ENCODE results near the gene ADGRL1.
A peak's percentile ranks its signal among the peaks of the same experiment; 100 is the strongest.
"Not testable (repeated sequence)": the region's sequence is repeated elsewhere in the genome, so short reads cannot be mapped to it uniquely, and the experiment has no call there.

Gene ADGRL1

GRCh38 chr19:14186684-14187083 is 19.3 kb downstream of the ADGRL1 start:
- DNase-seq = not testable (repeated sequence)

GRCh38 chr19:14185691-14186090 is 20.3 kb downstream of the ADGRL1 start:
- DNase-seq = not testable (repeated sequence)

- DNase-seq = no peak
Observed at GRCh38 chr19:14185158-14185557, 20.8 kb downstream of the ADGRL1 start.

GRCh38 chr19:14183741-14184350 is 22.1 kb downstream of the ADGRL1 start:
- no peak for DNase-seq

- DNase-seq = no peak
Observed at GRCh38 chr19:14182476-14182875, 23.5 kb downstream of the ADGRL1 start.

GRCh38 chr19:14181906-14182305 is 24.1 kb downstream of the ADGRL1 start:
- DNase-seq = no peak

GRCh38 chr19:14181199-14181598 is 24.8 kb downstream of the ADGRL1 start:
- DNase-seq = not testable (repeated sequence)

GRCh38 chr19:14177496-14178074 is 28.4 kb downstream of the ADGRL1 start:
- no peak for DNase-seq

- no peak for DNase-seq
Observed at GRCh38 chr19:14175351-14175792, 30.6 kb downstream of the ADGRL1 start.

- no peak for DNase-seq
Observed at GRCh38 chr19:14174883-14175282, 31.1 kb downstream of the ADGRL1 start.

GRCh38 chr19:14168993-14169392 is 37.0 kb downstream of the ADGRL1 start:
- no peak for DNase-seq

- DNase-seq = no peak
Observed at GRCh38 chr19:14168259-14168972, 37.6 kb downstream of the ADGRL1 start.

- peak in 1 of 2 experiments; percentile 7 for DNase-seq
Observed at GRCh38 chr19:14167576-14168138, 38.3 kb downstream of the ADGRL1 start.

GRCh38 chr19:14166999-14167575 is 38.9 kb downstream of the ADGRL1 start:
- no peak for DNase-seq

- DNase-seq = no peak
Observed at GRCh38 chr19:14165990-14166830, 39.8 kb downstream of the ADGRL1 start.

- DNase-seq = no peak
Observed at GRCh38 chr19:14164724-14165493, 41.1 kb downstream of the ADGRL1 start.

GRCh38 chr19:14164082-14164481 is 41.9 kb downstream of the ADGRL1 start:
- DNase-seq = no peak

GRCh38 chr19:14162871-14163297 is 43.1 kb downstream of the ADGRL1 start:
- no peak for DNase-seq

GRCh38 chr19:14161305-14161704 is 44.7 kb downstream of the ADGRL1 start:
- DNase-seq = no peak

- no peak for DNase-seq
Observed at GRCh38 chr19:14160017-14160703, 45.8 kb downstream of the ADGRL1 start.

GRCh38 chr19:14159059-14159458 is 46.9 kb downstream of the ADGRL1 start:
- DNase-seq = no peak

Data from Kasumi-1 (cell line).